ENCODE measurements around the gene PAM. TPM values are rescaled to one million over a fixed set of nuclear protein-coding genes. Genes with fewer than 3 reads are reported as not detected.

Gene PAM
- total and polyA plus RNA-seq, 2 of the 13 experiments (the other 11 are each of a cell fraction or from before 2014, with no cell fraction given) = 20.2 to 79.1 TPM

DNA sequence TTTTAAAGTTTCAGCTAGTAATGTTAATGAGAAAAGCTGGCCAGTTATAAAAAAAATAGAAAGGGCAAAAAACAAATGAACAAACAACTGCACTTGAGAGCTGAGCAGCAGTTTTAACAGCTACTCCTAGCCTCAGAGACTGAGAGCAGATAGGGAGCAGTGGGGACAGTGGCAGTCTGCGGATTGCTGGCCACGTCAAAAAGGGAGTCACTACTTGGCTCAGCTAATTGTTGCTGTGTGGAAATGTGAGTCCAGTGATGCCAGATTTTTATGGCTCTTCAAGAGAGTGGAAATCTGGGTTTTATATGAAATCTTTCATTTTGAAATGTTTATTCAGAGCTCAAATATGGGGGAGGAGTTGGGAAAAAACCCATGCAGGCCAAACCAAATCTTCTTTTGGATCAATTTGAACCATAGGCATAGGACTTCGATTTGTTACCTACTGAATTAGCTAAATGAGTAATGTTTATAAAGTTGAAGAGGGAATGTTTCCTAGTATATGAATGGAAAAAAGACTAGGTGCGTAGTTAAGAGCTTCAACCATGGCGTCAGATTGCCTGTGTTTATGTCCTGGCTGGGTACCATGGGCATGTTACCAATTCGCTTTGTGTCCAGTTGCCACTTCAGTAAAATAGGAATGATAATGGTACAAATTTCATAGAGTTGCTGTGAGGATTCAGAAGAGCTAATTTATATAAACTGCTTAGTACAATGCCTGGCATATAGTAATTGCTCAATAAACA, 102.1 kb downstream of the PAM start:
- no peak for ATAC-seq

DNA sequence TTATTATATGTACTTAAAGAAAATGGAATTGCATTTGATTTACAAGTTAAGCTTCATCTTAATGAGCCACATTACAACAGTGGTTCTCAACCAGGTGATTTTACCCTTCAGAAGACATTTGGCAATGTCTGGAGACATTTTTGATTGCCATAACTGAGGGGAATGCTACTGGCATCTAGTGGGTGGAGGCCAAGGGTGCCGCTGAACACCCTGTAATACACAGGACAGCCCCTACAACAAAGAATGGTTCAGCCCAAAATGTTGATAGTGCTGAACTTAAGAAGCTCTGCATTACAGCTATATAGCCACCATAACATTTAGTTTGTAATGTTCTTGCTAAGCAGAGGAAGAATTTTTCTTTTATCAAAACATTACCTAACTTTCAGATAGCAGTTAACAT, 103.1 kb downstream of the PAM start:
- no peak for DNase-seq (ENCODE audit: low spot score)
- Histone ChIP-seq H3K9ac (ENCODE audit: insufficient read depth, low read depth, low read length) (no peak overlapping the region), H3K79me2 (ENCODE audit: insufficient read depth, low read length) (no peaks in the 10 kb centered on the region), H4K20me1 (ENCODE audit: insufficient read depth, low read length) (no peaks in the 10 kb centered on the region), H3K4me3 (replicated peaks in 1 of 3; ENCODE audit: insufficient read depth in 1 of 3, low read depth in 2 of 3, low read length in 3 of 3) (no peak overlapping the region), H3K9me3 (ENCODE audit: low read length) (no peaks in the 10 kb centered on the region), H3K4me1 (ENCODE audit: insufficient read depth, low read length) (0 out of 2 replicates have a peak, but pooled peaks cover 7% of the 10 kb centered on the region), H3K27me3 (ENCODE audit: control insufficient read depth in 1 of 2, insufficient read depth in 2 of 2, low read length in 2 of 2) (no peaks in the 10 kb centered on the region; a peak in 1 of 5 replicates), H3K4me2 (ENCODE audit: low read depth, low read length) (no peak overlapping the region), H2AFZ (ENCODE audit: low read length) (no peak overlapping the region), H3K36me3 (replicated peaks in 1 of 2; ENCODE audit: control insufficient read depth in 1 of 2, insufficient read depth in 2 of 2, low read length in 2 of 2) (no peaks in the 10 kb centered on the region), H3K27ac (ENCODE audit: extremely low read length, insufficient read depth, low read length) (no peak overlapping the region)
- FAIRE-seq = no peak
- no peak for ATAC-seq
- no TSS peak for BruUV-seq (replicated peaks)
- intact Hi-C loops (cut with micrococcal nuclease; ENCODE audit: unreplicated experiment) (no loop called here), in situ Hi-C loops (cut with HindIII; ENCODE audit: extremely low pct_ligation_motif_present, low pct_unique_long_range_greater_than_20kb) (no loop called here)
- WGBS (ENCODE audit: low lambda C conversion rate) = 43% methylated on average over 1 of the region's 1 CpG
- ChIA-PET CTCF (ENCODE audit: low intra/inter-chr PET ratio, low total read pairs) (no interaction called here), POLR2A (no interaction called here)
- TF ChIP-seq, protein P1, sequence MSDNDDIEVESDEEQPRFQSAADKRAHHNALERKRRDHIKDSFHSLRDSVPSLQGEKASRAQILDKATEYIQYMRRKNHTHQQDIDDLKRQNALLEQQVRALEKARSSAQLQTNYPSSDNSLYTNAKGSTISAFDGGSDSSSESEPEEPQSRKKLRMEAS (IDR thresholded peaks at IDR 0.05) = no peak
- TF ChIP-seq, protein P2, sequence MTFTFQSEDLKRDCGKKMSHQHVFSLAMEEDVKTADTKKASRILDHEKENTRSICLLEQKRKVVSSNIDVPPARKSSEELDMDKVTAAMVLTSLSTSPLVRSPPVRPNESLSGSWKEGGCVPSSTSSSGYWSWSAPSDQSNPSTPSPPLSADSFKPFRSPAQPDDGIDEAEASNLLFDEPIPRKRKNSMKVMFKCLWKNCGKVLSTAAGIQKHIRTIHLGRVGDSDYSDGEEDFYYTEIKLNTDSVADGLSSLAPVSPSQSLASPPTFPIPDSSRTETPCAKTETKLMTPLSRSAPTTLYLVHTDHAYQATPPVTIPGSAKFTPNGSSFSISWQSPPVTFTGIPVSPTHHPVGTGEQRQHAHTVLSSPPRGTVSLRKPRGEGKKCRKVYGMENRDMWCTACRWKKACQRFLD (CRISPR knock-in tag; IDR thresholded peaks at IDR 0.05; ENCODE audit: borderline replicate concordance) = no peak
- TF ChIP-seq ZGPAT (CRISPR knock-in tag; IDR thresholded peaks at IDR 0.05) (no peak), JARID2 (CRISPR knock-in tag; IDR thresholded peaks at IDR 0.05; ENCODE audit: insufficient replicate concordance) (no peak), TSC22D2 (CRISPR knock-in tag; IDR thresholded peaks at IDR 0.05; ENCODE audit: borderline replicate concordance) (no peak), ZNF790 (CRISPR knock-in tag; IDR thresholded peaks at IDR 0.05; ENCODE audit: borderline replicate concordance) (no peak), TARDBP (CRISPR knock-in tag; IDR thresholded peaks at IDR 0.05) (no peak)

More for the DNA sequence above, 102.1 kb downstream of the PAM start:
- in situ Hi-C loops (cut with HindIII; ENCODE audit: extremely low pct_ligation_motif_present, low pct_unique_long_range_greater_than_20kb) = no loop called here
- Histone ChIP-seq H3K36me3 (replicated peaks in 1 of 2; ENCODE audit: control insufficient read depth in 1 of 2, insufficient read depth in 2 of 2, low read length in 2 of 2) (no peaks in the 10 kb centered on the region), H2AFZ (ENCODE audit: low read length) (no peak overlapping the region), H4K20me1 (ENCODE audit: insufficient read depth, low read length) (no peaks in the 10 kb centered on the region), H3K4me2 (ENCODE audit: low read depth, low read length) (no peak overlapping the region), H3K4me1 (ENCODE audit: insufficient read depth, low read length) (0 out of 2 replicates have a peak, but pooled peaks cover 7% of the 10 kb centered on the region), H3K27me3 (ENCODE audit: control insufficient read depth in 1 of 2, insufficient read depth in 2 of 2, low read length in 2 of 2) (no peaks in the 10 kb centered on the region; a peak in 1 of 5 replicates), H3K9ac (ENCODE audit: insufficient read depth, low read depth, low read length) (no peak overlapping the region), H3K27ac (ENCODE audit: extremely low read length, insufficient read depth, low read length) (no peak overlapping the region), H3K79me2 (ENCODE audit: insufficient read depth, low read length) (no peaks in the 10 kb centered on the region), H3K9me3 (ENCODE audit: low read length) (no peaks in the 10 kb centered on the region), H3K4me3 (replicated peaks in 1 of 3; ENCODE audit: insufficient read depth in 1 of 3, low read depth in 2 of 3, low read length in 3 of 3) (no peak overlapping the region)
- TF ChIP-seq ZNF772 (CRISPR knock-in tag; IDR thresholded peaks at IDR 0.05) = no peak
- TF ChIP-seq ZNF317 (CRISPR knock-in tag; IDR thresholded peaks at IDR 0.05) = no peak
- TF ChIP-seq, protein P3, sequence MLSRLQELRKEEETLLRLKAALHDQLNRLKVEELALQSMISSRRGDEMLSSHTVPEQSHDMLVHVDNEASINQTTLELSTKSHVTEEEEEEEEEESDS (CRISPR knock-in tag; IDR thresholded peaks at IDR 0.05; ENCODE audit: borderline replicate concordance) = no peak
- TF ChIP-seq BRF2 (CRISPR knock-in tag; IDR thresholded peaks at IDR 0.05) = no peak
- no peak for TF ChIP-seq MXI1 (IDR thresholded peaks at IDR 0.05; ENCODE audit: borderline replicate concordance, low read depth, low read length)
- no peak for TF ChIP-seq RAD51 (IDR thresholded peaks at IDR 0.05; ENCODE audit: borderline replicate concordance)
- no peak for TF ChIP-seq ZNF589 (CRISPR knock-in tag; conservative IDR thresholded peaks at IDR 0.05)
- CTCF ChIA-PET (ENCODE audit: low intra/inter-chr PET ratio, low total read pairs) = no interaction called here
- POLR2A ChIA-PET = no interaction called here
- FAIRE-seq = no peak
- no TSS peak for BruUV-seq (replicated peaks)
- no peak for DNase-seq (ENCODE audit: low spot score)
- 75% methylated on average over 6 of the region's 6 CpGs for WGBS (ENCODE audit: low lambda C conversion rate)
- intact Hi-C loops (cut with micrococcal nuclease; ENCODE audit: unreplicated experiment) = no loop called here
